ENCODE data around the gene JAM2.

DNA sequence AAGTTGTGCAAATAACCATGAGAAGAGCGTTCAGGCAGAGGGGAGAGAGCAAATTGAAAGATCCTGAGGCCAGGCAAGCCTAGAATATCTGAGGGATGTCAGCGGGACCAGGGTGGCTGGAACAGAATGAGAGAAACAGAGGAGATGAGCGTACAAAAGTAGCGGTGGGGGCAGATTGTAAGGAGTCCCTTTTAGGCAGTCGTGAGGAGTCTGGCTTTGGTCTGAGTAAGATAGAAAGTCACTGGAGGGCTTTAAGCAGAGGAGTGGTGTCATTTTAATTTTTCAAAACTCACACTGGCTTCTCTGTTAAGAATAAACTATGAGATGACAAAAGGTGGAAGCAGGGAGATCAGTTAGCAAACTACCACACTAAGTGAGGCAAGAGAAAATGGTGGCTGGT is 71.5 kb downstream of the JAM2 start:
- no peak for TF ChIP-seq EZH2 (IDR thresholded peaks at IDR 0.05; ENCODE audit: borderline replicate concordance, low read length)
- TF ChIP-seq, protein P1, sequence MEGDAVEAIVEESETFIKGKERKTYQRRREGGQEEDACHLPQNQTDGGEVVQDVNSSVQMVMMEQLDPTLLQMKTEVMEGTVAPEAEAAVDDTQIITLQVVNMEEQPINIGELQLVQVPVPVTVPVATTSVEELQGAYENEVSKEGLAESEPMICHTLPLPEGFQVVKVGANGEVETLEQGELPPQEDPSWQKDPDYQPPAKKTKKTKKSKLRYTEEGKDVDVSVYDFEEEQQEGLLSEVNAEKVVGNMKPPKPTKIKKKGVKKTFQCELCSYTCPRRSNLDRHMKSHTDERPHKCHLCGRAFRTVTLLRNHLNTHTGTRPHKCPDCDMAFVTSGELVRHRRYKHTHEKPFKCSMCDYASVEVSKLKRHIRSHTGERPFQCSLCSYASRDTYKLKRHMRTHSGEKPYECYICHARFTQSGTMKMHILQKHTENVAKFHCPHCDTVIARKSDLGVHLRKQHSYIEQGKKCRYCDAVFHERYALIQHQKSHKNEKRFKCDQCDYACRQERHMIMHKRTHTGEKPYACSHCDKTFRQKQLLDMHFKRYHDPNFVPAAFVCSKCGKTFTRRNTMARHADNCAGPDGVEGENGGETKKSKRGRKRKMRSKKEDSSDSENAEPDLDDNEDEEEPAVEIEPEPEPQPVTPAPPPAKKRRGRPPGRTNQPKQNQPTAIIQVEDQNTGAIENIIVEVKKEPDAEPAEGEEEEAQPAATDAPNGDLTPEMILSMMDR (conservative IDR thresholded peaks at IDR 0.05 in 1 of 2, IDR thresholded peaks at IDR 0.05 in 1 of 2; ENCODE audit: extremely low read depth in 1 of 2, insufficient read depth in 1 of 2, low read depth in 1 of 2, low read length in 2 of 2) = no peak

All from mammary epithelial cell (primary cell).